HG03565 (cell line): ENCODE results near the gene FRMD4B.
A peak's percentile ranks its signal among the peaks of the same experiment; 100 is the strongest.

Experiments
- ATAC-seq: cut with Tn5 transposase; IDR thresholded peaks from one replicate; pipeline ENCODE4 v1.9.1; 2021; ENCODE audit warnings: mild to moderate bottlenecking, moderate library complexity; ENCODE audit not compliant: unreplicated experiment

Gene FRMD4B

DNA sequence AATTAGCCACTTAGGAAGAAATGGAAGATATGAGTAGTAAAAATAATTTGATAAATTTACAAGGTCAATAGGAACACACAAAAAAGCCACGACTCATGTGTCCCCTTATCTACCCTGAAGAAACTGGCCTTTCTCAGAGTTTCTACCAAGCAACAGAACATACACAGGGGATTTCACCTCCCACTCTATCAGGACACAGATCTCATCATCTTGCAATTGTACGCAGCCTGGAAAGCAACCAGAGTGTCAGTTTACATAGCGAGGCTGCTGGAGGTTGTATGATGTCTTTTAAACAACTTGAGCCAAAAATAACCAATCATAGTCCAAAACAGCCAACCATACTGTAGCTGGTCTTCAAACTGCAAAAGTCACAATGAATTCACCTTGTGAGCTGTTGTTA is 243.8 kb downstream of the FRMD4B start:
- no peak for ATAC-seq

DNA sequence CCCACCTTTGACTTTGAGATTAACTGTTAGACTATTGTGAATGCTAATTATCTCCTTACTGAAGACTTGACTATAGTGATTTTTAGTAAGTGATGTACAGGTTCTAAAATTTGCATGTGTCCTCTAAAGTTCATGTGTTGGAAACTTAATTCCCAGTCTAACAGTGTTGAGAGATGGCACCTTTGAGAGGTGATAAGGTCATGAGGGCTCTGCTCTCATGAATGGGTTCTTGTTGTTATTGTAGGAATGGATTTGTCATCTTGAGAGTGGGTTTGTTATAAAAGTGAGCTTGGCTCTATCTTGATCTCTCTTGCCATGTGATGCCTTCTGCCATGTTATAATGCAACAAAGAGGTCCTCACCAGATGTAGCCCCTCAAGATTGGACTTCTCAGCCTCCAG is 244.6 kb downstream of the FRMD4B start:
- no peak for ATAC-seq

DNA sequence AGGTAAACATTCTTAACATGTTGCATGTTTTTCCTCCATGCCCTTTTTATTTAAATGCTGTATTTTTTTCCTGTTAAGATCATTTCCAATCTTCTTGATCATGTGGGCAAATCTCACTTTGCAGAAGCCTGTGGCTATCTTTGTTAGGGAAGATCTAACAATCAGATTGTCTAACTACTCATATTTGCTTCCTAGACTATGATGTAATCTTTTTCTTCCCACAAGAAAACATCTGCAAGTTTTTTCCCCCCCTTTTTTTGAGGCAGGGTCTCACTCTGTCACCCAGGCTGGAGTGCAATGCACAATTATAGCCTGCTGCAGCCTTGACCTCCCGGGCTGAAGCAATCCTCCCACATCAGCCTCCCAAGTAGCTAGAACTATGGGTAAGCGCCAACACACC is 248.5 kb downstream of the FRMD4B start:
- no peak for ATAC-seq

DNA sequence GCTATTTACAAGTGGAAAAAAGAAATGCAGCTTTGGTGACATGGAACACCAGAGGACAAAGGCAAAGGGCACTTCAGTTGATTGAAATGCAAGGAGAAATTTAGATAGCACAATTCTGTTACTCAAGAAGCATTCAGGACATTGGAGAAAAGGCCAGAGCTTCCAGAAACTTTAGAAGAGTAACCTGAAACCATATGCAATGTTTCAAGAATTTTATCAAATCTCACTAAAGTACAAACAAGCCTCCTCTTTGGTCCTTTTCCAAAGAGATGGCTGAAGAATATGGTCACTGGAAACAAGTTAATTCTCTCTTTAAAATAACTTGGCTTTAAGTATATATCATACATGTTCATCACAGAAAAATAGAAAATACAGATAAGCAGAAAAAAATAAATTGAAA is 248.9 kb downstream of the FRMD4B start:
- ATAC-seq, result no peak

DNA sequence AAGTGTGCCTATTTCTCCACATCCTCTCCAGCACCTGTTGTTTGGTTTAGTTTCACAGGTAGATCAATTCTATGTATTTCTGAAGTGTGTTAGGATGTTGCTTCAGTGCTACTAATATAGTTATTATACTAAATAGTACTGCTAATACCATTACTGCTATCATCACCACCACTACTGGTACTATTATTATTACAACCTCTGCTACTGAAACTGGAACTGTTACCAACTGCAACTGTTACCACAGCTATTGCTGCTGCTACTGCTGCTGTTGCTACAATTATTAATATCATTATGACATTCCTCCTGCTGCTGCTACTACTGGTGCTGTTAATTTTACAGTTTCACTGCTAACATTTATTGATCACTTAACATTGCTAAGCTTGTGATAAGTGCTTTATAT is 255.2 kb downstream of the FRMD4B start:
- ATAC-seq, result peak; percentile 97

DNA sequence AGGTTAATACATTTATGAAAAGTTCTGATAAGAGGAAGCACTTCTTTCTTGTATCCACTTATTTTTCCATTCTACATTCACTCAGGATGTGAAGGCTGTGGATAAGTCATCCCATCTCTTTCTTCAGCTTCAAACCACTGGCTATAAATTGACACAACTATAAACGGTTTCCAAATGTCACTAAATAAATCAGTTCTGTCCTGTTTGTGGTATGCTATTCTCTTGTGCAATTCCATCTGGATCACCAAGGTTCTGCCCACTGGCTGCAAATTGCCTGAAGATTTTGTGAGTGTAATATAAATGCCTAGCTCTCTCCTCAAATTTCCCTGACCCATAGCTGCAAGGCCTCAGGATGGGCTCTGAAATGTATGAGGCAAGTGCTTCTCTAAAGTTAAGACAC is 256.4 kb downstream of the FRMD4B start:
- no peak for ATAC-seq

DNA sequence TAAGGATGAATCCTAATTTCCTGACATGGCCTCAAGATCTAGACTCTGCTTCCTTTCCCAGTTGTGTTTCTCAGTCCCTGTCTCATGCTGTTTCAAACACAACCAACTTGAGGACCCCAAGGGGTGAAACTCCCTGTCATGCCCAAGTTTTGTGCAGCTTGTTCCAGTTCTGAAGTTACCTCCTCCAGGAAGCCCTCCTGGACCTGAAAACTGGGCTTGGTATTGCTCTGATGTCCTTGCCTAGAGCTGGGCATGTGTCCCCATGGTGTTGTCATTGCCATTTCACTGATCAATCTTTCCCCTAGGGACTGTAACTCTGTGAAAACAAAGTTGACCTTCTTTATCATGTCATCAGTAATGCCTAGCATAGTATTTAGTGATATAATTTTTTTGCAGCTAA is 257.4 kb downstream of the FRMD4B start:
- no peak for ATAC-seq

DNA sequence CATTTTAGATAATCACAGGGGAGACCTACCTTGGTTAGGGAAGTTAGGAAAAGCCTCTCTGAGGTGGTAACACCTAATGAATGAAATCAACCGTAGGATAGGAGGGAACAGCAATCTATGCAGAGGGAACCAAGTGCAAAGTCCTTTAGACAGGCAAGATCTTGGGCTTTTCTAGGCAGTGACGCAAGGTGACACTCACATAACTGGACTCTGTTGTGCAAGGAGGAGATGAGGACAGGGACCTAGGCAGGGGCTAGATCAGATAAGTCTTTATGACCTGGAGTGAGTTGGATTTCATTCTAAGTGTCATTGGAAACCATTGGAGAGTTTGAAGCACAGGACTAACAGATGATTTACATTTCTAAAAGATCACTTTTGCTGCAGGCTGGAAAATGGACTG is 258.9 kb downstream of the FRMD4B start:
- no peak for ATAC-seq

DNA sequence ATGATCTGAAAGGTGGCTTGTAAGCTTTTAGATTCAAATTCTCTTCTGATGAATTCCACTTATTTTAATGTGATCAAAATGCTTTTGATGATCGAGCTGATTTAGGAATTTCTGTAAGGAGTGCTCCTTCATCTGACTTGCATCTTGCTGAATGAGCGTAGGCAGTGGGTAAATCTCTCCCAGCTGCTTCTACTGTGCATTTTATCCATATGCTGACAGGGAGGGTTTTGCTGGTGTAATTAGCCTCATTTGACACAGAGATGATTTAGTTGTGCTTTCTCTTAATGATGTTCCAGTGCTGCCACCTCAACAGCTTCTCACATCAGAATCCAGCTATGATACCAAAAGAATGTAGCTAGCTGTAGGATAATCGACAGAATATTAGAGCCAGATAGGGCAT is 259.7 kb downstream of the FRMD4B start:
- no peak for ATAC-seq

DNA sequence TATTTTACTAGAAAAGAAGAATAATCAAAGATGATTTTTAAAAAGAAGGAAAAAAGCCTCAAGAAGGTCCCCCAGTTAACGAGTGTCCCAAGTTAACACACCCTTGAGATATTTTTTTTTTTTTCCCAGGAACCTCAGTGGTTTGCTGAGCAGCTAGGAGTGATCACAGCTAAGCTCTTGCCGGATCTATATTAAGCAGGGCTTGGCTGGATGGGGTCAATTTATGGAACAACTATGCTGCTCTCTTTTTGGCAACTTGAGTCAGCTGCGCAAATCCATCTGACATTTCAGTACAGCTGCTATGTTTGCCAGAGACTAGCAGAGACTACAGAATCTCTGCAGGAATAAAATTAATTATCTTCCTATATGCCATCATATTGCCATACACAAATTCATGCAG is 263.5 kb downstream of the FRMD4B start, which contains the start of gene LMOD3:
LMOD3 (minus strand) TSS at position 193 of the 400 bp plus-strand sequence. CDS start 209 bp downstream, outside the sequence.
- no peak for ATAC-seq

DNA sequence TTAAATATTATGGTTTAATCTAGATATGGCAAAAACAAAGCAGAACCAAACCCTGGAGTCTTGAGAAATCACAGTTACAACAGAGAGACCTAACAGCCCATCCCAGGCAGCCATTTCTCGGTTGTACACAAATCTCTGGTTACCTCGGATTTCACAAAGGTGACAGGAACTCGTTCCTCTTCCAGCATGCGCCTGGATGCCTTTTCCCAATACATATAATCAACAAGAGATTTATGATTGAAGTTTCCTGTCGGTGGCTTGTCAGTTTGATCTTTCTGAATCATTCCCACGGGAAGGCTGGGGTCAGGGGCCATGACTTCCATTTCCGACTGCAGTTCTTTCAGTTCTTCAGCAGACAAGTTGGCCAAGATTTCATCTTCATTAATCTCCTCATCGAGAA is 263.9 kb downstream of the FRMD4B start:
- no peak for ATAC-seq

DNA sequence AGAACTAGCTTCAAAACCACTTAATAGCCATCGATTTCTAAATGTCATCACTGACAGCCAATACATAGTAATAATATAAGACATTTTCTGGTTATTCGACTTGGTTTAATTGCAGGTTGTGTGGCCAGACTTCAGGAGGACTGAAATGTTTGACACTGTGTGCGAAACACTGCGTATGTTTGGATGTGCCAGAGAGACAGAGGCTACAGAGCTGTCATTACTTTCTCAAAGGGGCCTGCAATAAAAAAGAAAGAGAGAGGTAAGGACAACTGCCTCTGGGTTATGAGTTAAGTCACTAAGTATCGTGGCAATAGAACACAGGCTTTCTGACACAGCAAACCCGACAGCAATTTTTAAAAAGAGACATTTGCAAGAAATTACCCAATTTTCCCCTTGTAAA is 264.4 kb downstream of the FRMD4B start:
- ATAC-seq, result no peak

DNA sequence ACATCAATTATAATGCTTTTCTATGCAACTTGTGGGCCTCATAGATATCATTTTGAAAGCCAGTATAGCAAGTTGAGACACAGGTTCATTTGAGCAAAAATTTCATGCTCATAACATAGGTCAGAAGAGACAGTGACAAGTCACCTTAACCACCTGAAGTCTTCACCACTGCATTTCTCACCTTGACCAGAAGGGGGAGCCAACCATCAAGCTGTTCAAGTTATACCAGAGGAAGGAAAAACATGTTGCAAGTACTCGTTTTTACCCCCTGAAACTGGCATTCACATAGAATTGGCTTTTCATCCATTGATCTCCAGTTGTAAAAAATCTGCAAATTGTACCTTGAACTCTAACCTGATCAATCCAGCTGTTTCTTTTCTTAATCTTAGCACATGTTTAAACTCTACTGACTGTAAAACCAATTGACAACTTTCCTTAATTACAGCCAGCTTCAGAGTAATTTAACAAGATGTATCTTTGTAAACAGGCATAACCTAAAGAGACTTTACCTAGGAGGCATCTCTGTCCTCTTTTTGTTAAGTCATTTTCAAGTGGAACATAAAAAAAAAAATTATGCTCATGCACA is 264.9 kb downstream of the FRMD4B start:
- peak; percentile 90 for ATAC-seq
